WTC11 (cell line): ENCODE data around the gene KLHDC3. TPM values are rescaled to one million over a fixed set of nuclear protein-coding genes. Genes with fewer than 3 reads are reported as not detected.

Experiments
- ATAC-seq: fragments of 200-7000 bp; cut with Tn5 transposase; 2 replicates; pipeline ENCODE4 v1.10.0; 2021; ENCODE audit warnings: mild to moderate bottlenecking, moderate library complexity
- CTCF ChIA-PET: fragments of 300-600 bp; sonication (Branson Sonifier 250); formaldehyde crosslinking; loops from one replicate; lab custom pipeline; 2021; ENCODE audit warnings: antibody characterized with exemption; lab: Charles Lee
- POLR2A ChIA-PET: fragments of 350-600 bp; sonication (Branson Sonifier 250); formaldehyde crosslinking; loops from one replicate; lab custom pipeline; 2021; ENCODE audit warnings: antibody characterized with exemption; lab: Charles Lee
- DNase-seq: peaks from one replicate; pipeline ENCODE4 v3.0.0; 2021; ENCODE audit warnings: low spot score
- H3K27ac Mint-ChIP-seq: 2 replicates; pipeline ENCODE4 v1.8.0; 2021; ENCODE audit warnings: mixed read lengths
- H3K27me3 Mint-ChIP-seq: 2 replicates; pipeline ENCODE4 v1.8.0; 2021; ENCODE audit warnings: low read depth, mild to moderate bottlenecking, moderate library complexity, mixed read lengths
- H3K36me3 Mint-ChIP-seq: 2 replicates; pipeline ENCODE4 v1.8.0; 2021; ENCODE audit warnings: mixed read lengths
- H3K4me1 Mint-ChIP-seq: 2 replicates; pipeline ENCODE4 v1.8.0; 2022; ENCODE audit warnings: mixed read lengths
- H3K4me3 Mint-ChIP-seq: 2 replicates; pipeline ENCODE4 v1.8.0; 2021; ENCODE audit warnings: mild to moderate bottlenecking, moderate library complexity, mixed read lengths
- H3K9me3 Mint-ChIP-seq: 2 replicates; pipeline ENCODE4 v1.8.0; 2021; ENCODE audit warnings: mixed read lengths
- AR ChIP-seq: fragments of 250-450 bp; sonication (Bioruptor Pico); IDR thresholded peaks from 2 replicates; pipeline ENCODE4 v1.9.0; 2021; ENCODE audit warnings: mild to moderate bottlenecking
- ATF1 ChIP-seq: sonication (generic); formaldehyde crosslinking; IDR thresholded peaks from 2 replicates; pipeline ENCODE4 v1.8.1; 2023; ENCODE audit warnings: mild to moderate bottlenecking, moderate library complexity, missing genetic modification reagents
- E2F4 ChIP-seq: sonication (generic); formaldehyde crosslinking; IDR thresholded peaks from 2 replicates; pipeline ENCODE4 v1.8.1; 2022; ENCODE audit warnings: low read depth, mild to moderate bottlenecking, moderate library complexity, missing genetic modification reagents, borderline replicate concordance
- ETV6 ChIP-seq: sonication (generic); formaldehyde crosslinking; IDR thresholded peaks from 2 replicates; pipeline ENCODE4 v1.8.1; 2022; ENCODE audit warnings: mild to moderate bottlenecking, missing genetic modification reagents
- HMGXB4 ChIP-seq: sonication (generic); formaldehyde crosslinking; IDR thresholded peaks from 2 replicates; pipeline ENCODE4 v1.8.1; 2023; ENCODE audit warnings: mild to moderate bottlenecking, moderate library complexity, missing genetic modification reagents
- IRF1 ChIP-seq: sonication (generic); formaldehyde crosslinking; IDR thresholded peaks from 2 replicates; pipeline ENCODE4 v1.8.0; 2023; ENCODE audit warnings: missing genetic modification reagents
- JUN ChIP-seq: sonication (generic); formaldehyde crosslinking; IDR thresholded peaks from 2 replicates; pipeline ENCODE4 v1.8.0; 2023; ENCODE audit warnings: mild to moderate bottlenecking, missing genetic modification reagents
- NR2C2 ChIP-seq: sonication (generic); formaldehyde crosslinking; IDR thresholded peaks from 2 replicates; pipeline ENCODE4 v1.8.0; 2022; ENCODE audit warnings: mild to moderate bottlenecking, missing genetic modification reagents
- NR3C1 ChIP-seq: sonication (generic); formaldehyde crosslinking; conservative IDR thresholded peaks from 2 replicates; pipeline ENCODE4 v1.8.1; 2023; ENCODE audit warnings: low read depth, mild to moderate bottlenecking, missing genetic modification reagents
- RELA ChIP-seq: sonication (generic); formaldehyde crosslinking; IDR thresholded peaks from 2 replicates; pipeline ENCODE4 v1.8.1; 2022; ENCODE audit warnings: missing genetic modification reagents, mild to moderate bottlenecking, borderline replicate concordance
- RORB ChIP-seq: fragments of 250-450 bp; sonication (Bioruptor Pico); IDR thresholded peaks from 2 replicates; pipeline ENCODE4 v1.9.0; 2021; ENCODE audit warnings: mild to moderate bottlenecking
- SMAD3 ChIP-seq: sonication (generic); formaldehyde crosslinking; IDR thresholded peaks from 2 replicates; pipeline ENCODE4 v1.8.0; 2022; ENCODE audit warnings: missing genetic modification reagents, mild to moderate bottlenecking, borderline replicate concordance
- SOX15 ChIP-seq: fragments of 250-450 bp; sonication (Bioruptor Pico); IDR thresholded peaks from 2 replicates; pipeline ENCODE4 v1.9.0; 2021; ENCODE audit warnings: mild to moderate bottlenecking
- TP53 ChIP-seq: sonication (generic); formaldehyde crosslinking; IDR thresholded peaks from 2 replicates; pipeline ENCODE4 v1.8.1; 2023; ENCODE audit warnings: mild to moderate bottlenecking, missing genetic modification reagents
- ZNF232 ChIP-seq: sonication (generic); formaldehyde crosslinking; IDR thresholded peaks from 2 replicates; pipeline ENCODE4 v1.8.0; 2022; ENCODE audit warnings: mild to moderate bottlenecking, missing genetic modification reagents
- ZNF263 ChIP-seq: sonication (generic); formaldehyde crosslinking; IDR thresholded peaks from 2 replicates; pipeline ENCODE4 v1.8.1; 2022; ENCODE audit warnings: low read depth, mild to moderate bottlenecking, moderate library complexity, missing genetic modification reagents
- ZNF671 ChIP-seq: fragments of 250-450 bp; sonication (Bioruptor Pico); IDR thresholded peaks from 2 replicates; pipeline ENCODE4 v1.8.0; 2021; ENCODE audit warnings: mild to moderate bottlenecking
- total RNA-seq: library from RNA; stranded (reverse); gene quantifications from 3 replicates; pipeline ENCODE4 v1.2.3, GENCODE V29; 2021
- TF ChIP-seq, protein P1 (sequence below): sonication (generic); formaldehyde crosslinking; IDR thresholded peaks from 2 replicates; pipeline ENCODE4 v1.8.0; 2023; ENCODE audit warnings: missing genetic modification reagents, mild to moderate bottlenecking, borderline replicate concordance

KLHDC3 gene
- total RNA-seq, 1 experiment from 2014 or later, result 172 TPM

DNA sequence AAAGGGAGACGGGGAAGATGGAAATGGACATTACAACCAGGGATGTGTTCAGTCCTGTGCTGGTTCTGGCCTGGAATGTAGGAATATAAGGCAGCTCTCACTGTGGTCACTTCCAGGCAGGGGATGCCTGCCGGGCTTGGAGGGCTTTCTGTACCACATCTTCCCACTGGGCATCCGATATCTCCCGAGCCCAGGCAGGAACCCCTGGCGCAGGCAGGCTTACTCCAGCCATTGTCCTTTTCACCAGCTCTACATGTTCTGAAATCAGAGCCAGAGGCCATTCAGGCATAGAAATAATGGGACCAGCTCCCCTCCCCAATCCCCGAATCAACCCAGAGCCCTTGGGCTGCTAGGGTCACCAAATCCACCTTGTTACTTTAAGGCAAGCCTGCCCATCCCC, 1.7 kb upstream of the KLHDC3 start:
- no peaks in the 10 kb centered on the region for H3K9me3 Mint-ChIP-seq
- H3K36me3 Mint-ChIP-seq, result peaks cover 50% of the 10 kb centered on the region
- H3K4me1 Mint-ChIP-seq, result peaks cover 28% of the 10 kb centered on the region
- H3K27me3 Mint-ChIP-seq, result no peaks in the 10 kb centered on the region
- no peak for ATAC-seq
- H3K4me3 Mint-ChIP-seq, result peak overlapping the region; percentile 99
- ChIA-PET CTCF (interaction anchor here (0.6 to 3.1 kb wide), 2 partner anchors 48 to 68 kb away, joined by 3 to 17 read pairs; no protein-coding TSS in a partner anchor), POLR2A (interaction anchor here (1.6 kb wide), 1 partner anchor 10 kb away, joined by 7 read pairs; the partner anchor contains the start of gene RRP36)
- no peak for TF ChIP-seq ZNF263 (CRISPR knock-in tag)
- TF ChIP-seq NR3C1 (CRISPR knock-in tag), result no peak
- TF ChIP-seq ZNF232 (CRISPR knock-in tag), result no peak
- no peak for TF ChIP-seq RELA (CRISPR knock-in tag)
- TF ChIP-seq NR2C2 (CRISPR knock-in tag), result no peak
- TF ChIP-seq IRF1 (CRISPR knock-in tag), result no peak
- no peak for TF ChIP-seq TP53
- TF ChIP-seq RORB (CRISPR knock-in tag), result no peak
- TF ChIP-seq E2F4 (CRISPR knock-in tag), result no peak
- TF ChIP-seq SOX15, result no peak
- no peak for TF ChIP-seq HMGXB4
- no peak for TF ChIP-seq ATF1
- no peak overlapping the region for H3K27ac Mint-ChIP-seq
- DNase-seq, result no peak

DNA sequence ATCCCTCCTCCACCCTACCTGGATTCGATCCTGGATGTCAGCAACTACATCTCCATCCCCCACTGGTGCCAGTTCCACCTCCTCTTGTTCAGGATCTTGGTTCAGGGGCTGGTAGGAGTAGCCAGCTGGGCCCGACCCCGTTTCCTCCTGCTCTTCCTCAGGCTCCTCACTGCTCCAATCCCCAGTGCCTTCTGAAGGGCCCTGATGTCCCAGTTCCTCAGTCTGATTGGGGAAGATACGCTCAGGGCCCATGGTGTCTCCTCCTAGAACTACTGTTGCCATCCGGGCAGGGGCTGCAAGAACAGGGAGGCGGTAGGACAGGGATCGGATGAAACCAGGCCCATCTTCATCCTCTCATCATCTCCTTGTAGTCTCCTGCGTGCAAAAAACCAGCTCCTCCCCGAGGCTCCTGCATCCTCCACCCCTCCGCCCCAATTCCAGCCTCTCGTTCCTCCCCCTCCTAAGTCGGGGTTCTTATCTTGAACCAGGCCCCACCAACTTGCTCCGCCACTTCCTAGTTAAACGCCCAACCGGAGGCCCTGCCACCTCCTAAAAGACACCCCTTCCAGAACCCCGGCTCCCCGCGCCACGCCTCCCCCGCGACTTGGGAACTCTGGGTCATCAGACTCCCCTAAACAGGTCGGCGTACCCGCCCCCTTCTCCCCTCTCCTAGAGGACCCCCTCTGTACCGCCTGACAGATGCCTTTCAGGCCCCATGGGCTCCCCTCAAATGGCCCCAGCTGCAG, 779 bp upstream of the KLHDC3 start:
- H3K9me3 Mint-ChIP-seq, result no peaks in the 10 kb centered on the region
- peak overlapping the region; percentile 90 for H3K27ac Mint-ChIP-seq
- peak overlapping the region; percentile 99 for H3K4me3 Mint-ChIP-seq
- no peaks in the 10 kb centered on the region for H3K27me3 Mint-ChIP-seq
- ATAC-seq, result peak; percentile 10; the same call in 1 of the 2 replicates
- POLR2A ChIA-PET, result interaction anchor here (0.7 to 1.7 kb wide), 11 partner anchors 8 to 230 kb away, joined by 3 to 9 read pairs (median 5); partner anchors contain the start of genes CNPY3, KLC4, MRPL2 and PPP2R5D
- no peak for TF ChIP-seq ZNF671 (CRISPR knock-in tag)
- no peak for TF ChIP-seq AR
- TF ChIP-seq, protein P1, sequence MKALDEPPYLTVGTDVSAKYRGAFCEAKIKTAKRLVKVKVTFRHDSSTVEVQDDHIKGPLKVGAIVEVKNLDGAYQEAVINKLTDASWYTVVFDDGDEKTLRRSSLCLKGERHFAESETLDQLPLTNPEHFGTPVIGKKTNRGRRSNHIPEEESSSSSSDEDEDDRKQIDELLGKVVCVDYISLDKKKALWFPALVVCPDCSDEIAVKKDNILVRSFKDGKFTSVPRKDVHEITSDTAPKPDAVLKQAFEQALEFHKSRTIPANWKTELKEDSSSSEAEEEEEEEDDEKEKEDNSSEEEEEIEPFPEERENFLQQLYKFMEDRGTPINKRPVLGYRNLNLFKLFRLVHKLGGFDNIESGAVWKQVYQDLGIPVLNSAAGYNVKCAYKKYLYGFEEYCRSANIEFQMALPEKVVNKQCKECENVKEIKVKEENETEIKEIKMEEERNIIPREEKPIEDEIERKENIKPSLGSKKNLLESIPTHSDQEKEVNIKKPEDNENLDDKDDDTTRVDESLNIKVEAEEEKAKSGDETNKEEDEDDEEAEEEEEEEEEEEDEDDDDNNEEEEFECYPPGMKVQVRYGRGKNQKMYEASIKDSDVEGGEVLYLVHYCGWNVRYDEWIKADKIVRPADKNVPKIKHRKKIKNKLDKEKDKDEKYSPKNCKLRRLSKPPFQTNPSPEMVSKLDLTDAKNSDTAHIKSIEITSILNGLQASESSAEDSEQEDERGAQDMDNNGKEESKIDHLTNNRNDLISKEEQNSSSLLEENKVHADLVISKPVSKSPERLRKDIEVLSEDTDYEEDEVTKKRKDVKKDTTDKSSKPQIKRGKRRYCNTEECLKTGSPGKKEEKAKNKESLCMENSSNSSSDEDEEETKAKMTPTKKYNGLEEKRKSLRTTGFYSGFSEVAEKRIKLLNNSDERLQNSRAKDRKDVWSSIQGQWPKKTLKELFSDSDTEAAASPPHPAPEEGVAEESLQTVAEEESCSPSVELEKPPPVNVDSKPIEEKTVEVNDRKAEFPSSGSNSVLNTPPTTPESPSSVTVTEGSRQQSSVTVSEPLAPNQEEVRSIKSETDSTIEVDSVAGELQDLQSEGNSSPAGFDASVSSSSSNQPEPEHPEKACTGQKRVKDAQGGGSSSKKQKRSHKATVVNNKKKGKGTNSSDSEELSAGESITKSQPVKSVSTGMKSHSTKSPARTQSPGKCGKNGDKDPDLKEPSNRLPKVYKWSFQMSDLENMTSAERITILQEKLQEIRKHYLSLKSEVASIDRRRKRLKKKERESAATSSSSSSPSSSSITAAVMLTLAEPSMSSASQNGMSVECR (CRISPR knock-in tag), result 0 out of 2 replicates have a peak, but pooled peaks have one; percentile 17
- TF ChIP-seq SMAD3, result no peak
- no peak; the same call in 1 of the 2 replicates for TF ChIP-seq ETV6 (CRISPR knock-in tag)
- no peak for TF ChIP-seq JUN (CRISPR knock-in tag)
- TF ChIP-seq, all 79 proteins: peak for 1
- peaks cover 54% of the 10 kb centered on the region for H3K36me3 Mint-ChIP-seq
- CTCF ChIA-PET, result interaction anchor here (0.7 to 3.1 kb wide), 14 partner anchors 16 to 216 kb away, joined by 3 to 22 read pairs (median 4); partner anchors contain the start of genes DNPH1, PEX6, PPP2R5D and PTK7
- no peak for DNase-seq
- H3K4me1 Mint-ChIP-seq, result peaks cover 28% of the 10 kb centered on the region
